HEK293T (cell line): ENCODE measurements around the gene SAP30L.

ENCODE experiments used
- CTCF ChIA-PET: fragments of 350-600 bp; formaldehyde crosslinking; extraction: SDS; loops from one replicate; lab custom pipeline; 2021; ENCODE audit warnings: antibody characterized with exemption, inconsistent platforms; lab: Yijun Ruan, JAX
- POLR2A ChIA-PET: fragments of 350-600 bp; formaldehyde crosslinking; extraction: SDS; loops from one replicate; lab custom pipeline; 2020; ENCODE audit warnings: antibody characterized with exemption, inconsistent platforms; lab: Yijun Ruan, JAX
- DNase-seq: peaks from one replicate; pipeline ENCODE4 v3.0.0; 2012; ENCODE audit warnings: mixed read lengths; ENCODE audit errors: extremely low spot score
- ARNT ChIP-seq: fragments of 450-650 bp; IDR thresholded peaks from 2 replicates; pipeline ENCODE4 v1.6.1; 2017; ENCODE audit warnings: mild to moderate bottlenecking
- BHLHE40 ChIP-seq: fragments of 450-650 bp; IDR thresholded peaks from 2 replicates; pipeline ENCODE4 v1.6.1; 2016; ENCODE audit warnings: mild to moderate bottlenecking, moderate library complexity, borderline replicate concordance
- CTBP1 ChIP-seq: fragments of 450-650 bp; IDR thresholded peaks from 2 replicates; pipeline ENCODE4 v1.6.1; 2016; ENCODE audit warnings: borderline replicate concordance
- ELF4 ChIP-seq: fragments of 450-650 bp; IDR thresholded peaks from 2 replicates; pipeline ENCODE4 v1.6.1; 2017; ENCODE audit warnings: antibody characterized with exemption
- FOXA1 ChIP-seq: fragments of 450-650 bp; IDR thresholded peaks from 2 replicates; pipeline ENCODE4 v1.6.1; 2016; ENCODE audit warnings: mild to moderate bottlenecking
- FOXK2 ChIP-seq: fragments of 450-650 bp; IDR thresholded peaks from 2 replicates; pipeline ENCODE4 v1.6.1; 2016; ENCODE audit warnings: mild to moderate bottlenecking
- FOXM1 ChIP-seq: fragments of 450-650 bp; IDR thresholded peaks from 2 replicates; pipeline ENCODE4 v1.6.1; 2017; ENCODE audit warnings: mild to moderate bottlenecking, borderline replicate concordance
- HDGF ChIP-seq: fragments of 450-650 bp; IDR thresholded peaks from 2 replicates; pipeline ENCODE4 v1.6.1; 2017; ENCODE audit warnings: antibody characterized with exemption, borderline replicate concordance
- L3MBTL2 ChIP-seq: fragments of 450-650 bp; conservative IDR thresholded peaks from 2 replicates; pipeline ENCODE4 v1.6.1; 2016; ENCODE audit warnings: mild to moderate bottlenecking
- LEF1 ChIP-seq: fragments of 450-650 bp; IDR thresholded peaks from 2 replicates; pipeline ENCODE4 v1.6.1; 2017; ENCODE audit warnings: mild to moderate bottlenecking, borderline replicate concordance
- NFRKB ChIP-seq: fragments of 450-650 bp; IDR thresholded peaks from 2 replicates; pipeline ENCODE4 v1.6.1; 2016; ENCODE audit warnings: mild to moderate bottlenecking, moderate library complexity
- SP1 ChIP-seq: fragments of 450-650 bp; IDR thresholded peaks from 2 replicates; pipeline ENCODE4 v1.6.1; 2017
- SUZ12 ChIP-seq: fragments of 450-650 bp; IDR thresholded peaks from 2 replicates; pipeline ENCODE4 v1.6.1; 2016; ENCODE audit warnings: mild to moderate bottlenecking
- TARDBP ChIP-seq: fragments of 450-650 bp; IDR thresholded peaks from 2 replicates; pipeline ENCODE4 v1.6.1; 2016
- ZNF384 ChIP-seq: fragments of 450-650 bp; IDR thresholded peaks from 2 replicates; pipeline ENCODE4 v1.6.1; 2016
- TF ChIP-seq, protein P1 (sequence below): fragments of 450-650 bp; IDR thresholded peaks from 2 replicates; pipeline ENCODE4 v1.6.1; 2016

Gene SAP30L

DNA sequence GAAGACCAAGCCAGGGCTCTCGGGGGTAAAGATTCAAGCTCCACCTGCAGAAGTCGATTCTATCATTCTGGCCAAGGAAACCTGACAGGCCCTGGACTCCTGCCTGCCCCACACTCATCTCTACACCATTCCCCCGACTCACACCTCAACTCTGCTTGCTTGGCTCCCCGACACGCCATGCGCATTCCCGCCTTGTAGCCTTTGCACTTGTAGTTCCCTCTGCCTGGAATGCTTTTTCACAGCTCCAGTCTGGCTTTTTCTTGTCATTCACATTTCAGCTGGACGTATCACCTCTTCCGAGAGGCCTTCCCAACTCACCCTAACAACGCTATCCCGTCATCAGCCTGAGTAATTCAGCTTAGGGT lies 60.9 kb downstream of the SAP30L start:
- TF ChIP-seq ARNT (no peak), SUZ12 (no peak), CTBP1 (no peak), FOXA1 (no peak), LEF1 (no peak), L3MBTL2 (no peak), SP1 (no peak), TARDBP (no peak), FOXK2 (no peak), HDGF (no peak), ELF4 (no peak), NFRKB (no peak), BHLHE40 (no peak)
- ChIA-PET CTCF (interaction anchor here (0.8 to 1.3 kb wide), 2 partner anchors 14 to 63 kb away, joined by 3 to 5 read pairs; no protein-coding TSS in a partner anchor), POLR2A (no interaction called here)
- no peak for DNase-seq

DNA sequence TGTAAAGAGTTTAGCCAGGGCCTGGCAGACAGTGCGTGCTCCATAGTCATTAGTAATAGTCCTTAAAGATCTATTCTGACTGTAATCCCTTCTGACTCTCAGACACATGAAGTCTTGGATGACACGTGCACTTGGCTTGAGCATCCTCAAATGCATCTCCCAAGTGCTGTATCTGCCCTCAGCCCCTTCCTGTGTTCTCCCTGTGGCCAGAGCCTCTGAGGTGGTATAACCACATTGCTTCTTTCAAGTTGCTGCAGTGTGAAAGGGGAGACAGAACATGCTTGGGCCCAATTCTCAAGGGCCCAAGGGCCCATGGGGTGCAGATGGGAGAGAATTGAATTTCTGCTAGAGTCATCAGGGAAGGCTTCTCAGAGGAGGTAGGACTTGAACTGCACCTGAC lies 62.3 kb downstream of the SAP30L start:
- DNase-seq: no peak
- CTCF ChIA-PET: interaction anchor here (0.7 kb wide), 1 partner anchor 13 kb away, joined by 4 read pairs; no protein-coding TSS in a partner anchor
- TF ChIP-seq FOXA1: no peak
- TF ChIP-seq ARNT: no peak
- TF ChIP-seq LEF1: no peak
- no peak for TF ChIP-seq FOXK2
- TF ChIP-seq, protein P1, sequence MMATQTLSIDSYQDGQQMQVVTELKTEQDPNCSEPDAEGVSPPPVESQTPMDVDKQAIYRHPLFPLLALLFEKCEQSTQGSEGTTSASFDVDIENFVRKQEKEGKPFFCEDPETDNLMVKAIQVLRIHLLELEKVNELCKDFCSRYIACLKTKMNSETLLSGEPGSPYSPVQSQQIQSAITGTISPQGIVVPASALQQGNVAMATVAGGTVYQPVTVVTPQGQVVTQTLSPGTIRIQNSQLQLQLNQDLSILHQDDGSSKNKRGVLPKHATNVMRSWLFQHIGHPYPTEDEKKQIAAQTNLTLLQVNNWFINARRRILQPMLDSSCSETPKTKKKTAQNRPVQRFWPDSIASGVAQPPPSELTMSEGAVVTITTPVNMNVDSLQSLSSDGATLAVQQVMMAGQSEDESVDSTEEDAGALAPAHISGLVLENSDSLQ: no peak
- TF ChIP-seq L3MBTL2: no peak
- no peak for TF ChIP-seq ZNF384
- TF ChIP-seq ELF4: no peak
- TF ChIP-seq NFRKB: no peak
- TF ChIP-seq TARDBP: no peak
- no peak for TF ChIP-seq CTBP1
- no peak for TF ChIP-seq HDGF
- no peak for TF ChIP-seq SUZ12
- TF ChIP-seq BHLHE40: no peak
- TF ChIP-seq SP1: no peak
- TF ChIP-seq FOXM1: no peak
- POLR2A ChIA-PET: no interaction called here

DNA sequence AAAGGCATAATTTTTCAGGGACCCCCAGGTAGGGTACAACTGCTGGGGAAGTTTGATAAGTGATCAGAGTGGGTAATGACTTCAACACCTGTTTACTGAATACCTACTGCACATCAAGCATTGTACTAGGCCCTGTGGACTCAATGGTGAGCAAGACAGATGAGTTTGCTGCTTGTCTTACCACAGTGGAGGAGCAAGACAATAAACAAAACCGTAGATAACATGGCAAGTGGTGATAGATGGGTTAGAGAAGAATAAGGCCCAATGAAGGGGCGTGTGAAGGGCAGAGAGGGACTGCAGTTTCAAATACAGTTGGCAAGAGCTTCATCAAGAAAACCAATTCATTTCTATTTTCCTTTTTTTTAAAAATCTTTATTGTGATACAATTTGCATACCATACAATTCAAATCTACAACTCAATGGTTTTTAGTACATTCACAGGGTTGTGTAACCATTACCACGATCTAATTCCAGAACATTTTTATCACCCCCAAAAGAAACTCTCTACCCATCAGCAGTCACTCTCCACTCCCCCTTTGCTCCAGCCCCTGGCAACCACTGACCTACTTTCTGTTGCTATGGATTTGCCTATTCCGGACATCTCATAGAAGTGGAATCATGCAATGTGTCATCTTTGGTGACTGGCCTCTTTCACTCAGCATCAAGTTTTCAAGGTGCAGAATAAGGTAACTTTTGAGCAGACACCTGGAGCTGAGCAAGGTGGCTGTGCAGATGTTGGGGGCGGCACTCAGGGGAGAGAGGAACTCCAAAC lies 64.2 kb downstream of the SAP30L start:
- TF ChIP-seq FOXA1: no peak
- TF ChIP-seq SP1: no peak
- TF ChIP-seq ARNT: no peak
- no peak for TF ChIP-seq LEF1
- no peak for TF ChIP-seq CTBP1
- no peak for TF ChIP-seq L3MBTL2
- no peak for TF ChIP-seq ZNF384
- TF ChIP-seq, protein P1: no peak
- no peak for TF ChIP-seq SUZ12
- TF ChIP-seq HDGF: no peak
- ChIA-PET POLR2A (interaction anchor here (1.2 kb wide), 1 partner anchor 31 kb away, joined by 4 read pairs; the partner anchor contains the start of gene HAND1), CTCF (interaction anchor here (1.7 to 4.0 kb wide), 2 partner anchors 11 to 42 kb away, joined by 7 to 26 read pairs; no protein-coding TSS in a partner anchor)
- DNase-seq: no peak
